Endothelial cell of hepatic sinusoid (primary cell): ENCODE results near the gene ITGB1BP2.
"Not testable (repeated sequence)": the region's sequence is repeated elsewhere in the genome, so short reads cannot be mapped to it uniquely, and the experiment has no call there.

ENCODE experiments used
- in situ Hi-C: cut with HindIII; loops from 2 replicates; pipeline ENCODE4 v1.10.0; 2017; ENCODE audit warnings: low sequenced_read_pairs

Gene ITGB1BP2

DNA sequence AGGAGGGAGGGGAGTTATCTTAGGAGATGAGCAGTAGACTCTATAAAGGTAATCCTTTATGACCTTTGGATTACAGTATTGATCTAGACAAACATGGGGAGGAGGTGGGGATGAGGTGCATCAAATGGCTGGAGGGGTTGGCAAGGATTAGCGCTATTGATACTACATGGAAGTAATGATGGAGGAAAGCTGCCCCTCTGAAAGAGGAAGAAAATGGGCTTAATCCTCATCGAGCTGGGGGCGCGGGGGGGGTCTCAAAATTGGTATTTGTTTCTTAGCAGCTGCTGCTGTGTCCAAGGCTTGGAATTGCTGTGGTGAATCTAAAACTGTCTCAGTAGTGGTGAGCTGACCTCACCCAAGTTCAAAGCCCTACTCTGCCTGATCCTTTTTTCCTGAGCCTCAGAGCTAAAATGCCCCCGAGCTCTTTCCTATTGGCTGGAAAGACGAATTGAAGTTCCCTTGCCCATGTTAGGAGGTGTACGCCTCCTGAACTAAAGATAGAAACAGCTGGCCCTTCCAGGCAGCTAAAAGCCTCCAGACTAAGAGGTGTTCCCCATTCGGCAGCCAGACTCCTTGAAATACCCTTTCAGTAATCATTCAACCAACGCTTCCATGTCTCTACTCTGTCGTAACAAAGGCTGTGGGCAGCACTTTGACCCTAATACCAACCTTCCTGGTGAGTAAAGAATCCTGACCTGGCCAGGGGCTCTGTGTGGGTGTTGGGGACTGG, at the start of gene ITGB1BP2:
Gene ITGB1BP2, plus strand, starts transcription at position 556 of the 730 bp plus-strand sequence. Its CDS starts 57 bp downstream, at position 613.
- in situ Hi-C loops = no loop called here

- in situ Hi-C loops = no loop called here
Observed at GRCh38 chrX:71252221-71252620, 49.3 kb upstream of the ITGB1BP2 start.

GRCh38 chrX:71253253-71254091, 48.1 kb upstream of the ITGB1BP2 start:
- in situ Hi-C loops = no loop called here

GRCh38 chrX:71254092-71254963, 47.2 kb upstream of the ITGB1BP2 start, which contains the start of gene ZMYM3:
ZMYM3 (minus strand) TSS chrX:71254140; CDS start chrX:71253255, 885 bp downstream.
- in situ Hi-C loops = no loop called here

DNA sequence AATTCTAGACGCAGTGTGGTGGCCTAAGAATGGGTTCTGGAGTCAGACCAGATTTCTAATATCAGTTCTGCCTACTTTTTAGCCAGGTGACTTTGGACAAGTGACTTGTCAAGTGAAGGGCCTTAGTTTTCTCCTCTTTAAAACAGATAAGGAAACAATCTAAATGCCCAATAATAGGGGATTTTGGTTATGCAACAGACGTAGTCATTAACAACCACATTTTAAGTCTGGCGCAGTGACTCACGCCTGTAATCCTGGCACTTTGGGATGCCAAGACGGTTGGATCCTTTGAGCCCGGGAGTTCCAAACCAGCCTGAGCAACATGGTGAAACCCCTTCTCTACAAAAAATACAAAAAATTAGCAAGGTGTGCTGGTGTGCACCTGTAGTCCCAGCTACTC, 45.5 kb upstream of the ITGB1BP2 start:
- in situ Hi-C loops = no loop called here

- in situ Hi-C loops = no loop called here
Observed at GRCh38 chrX:71256856-71257255, 44.7 kb upstream of the ITGB1BP2 start.

DNA sequence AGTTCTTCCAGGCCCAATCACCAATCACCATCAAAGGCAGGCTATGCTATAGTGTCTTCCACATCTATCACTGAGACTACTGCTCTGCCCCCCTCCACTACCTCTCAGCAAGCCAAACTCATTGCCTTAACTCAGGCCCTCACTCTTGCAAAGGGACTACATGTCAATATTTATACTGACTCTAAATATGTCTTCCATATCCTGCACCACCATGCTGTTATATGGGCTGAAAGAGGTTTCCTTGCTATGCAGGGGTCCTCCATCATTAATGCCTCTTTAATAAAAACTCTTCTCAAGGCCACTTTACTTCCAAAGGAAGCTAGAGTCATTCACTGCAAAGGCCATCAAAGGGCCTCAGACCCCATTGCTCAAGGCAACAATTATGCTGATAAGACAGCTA, 32.9 kb upstream of the ITGB1BP2 start:
- in situ Hi-C loops = not testable (repeated sequence)

DNA sequence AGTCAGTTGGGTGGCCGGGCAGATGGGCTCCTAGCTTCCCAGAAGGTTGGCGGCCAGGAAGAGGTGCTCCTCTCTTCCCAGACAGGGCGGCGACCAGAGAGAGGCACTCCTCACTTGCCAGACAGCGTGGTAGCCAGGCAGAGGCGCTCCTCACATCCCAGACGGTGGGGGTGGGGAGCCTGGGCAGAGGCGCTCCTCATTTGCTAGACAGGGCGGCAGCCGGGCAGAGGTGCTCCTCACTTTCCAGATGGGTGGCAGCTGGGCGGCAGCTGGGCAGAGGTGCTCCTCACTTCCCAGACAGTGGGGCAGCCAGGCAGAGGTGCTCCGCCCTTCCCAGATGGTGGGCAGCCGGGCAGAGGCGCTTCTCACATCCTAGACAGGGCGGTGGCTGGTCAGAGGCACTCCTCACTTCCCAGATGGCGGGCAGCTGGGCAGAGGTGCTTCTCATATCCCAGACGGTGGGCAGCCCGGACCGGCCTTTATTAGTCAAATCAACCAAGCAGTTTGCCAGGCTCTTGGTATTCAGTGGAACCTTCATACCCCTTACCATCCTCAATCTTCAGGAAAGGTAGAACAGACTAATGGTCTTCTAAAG, 31.7 kb upstream of the ITGB1BP2 start:
- in situ Hi-C loops = no loop called here

DNA sequence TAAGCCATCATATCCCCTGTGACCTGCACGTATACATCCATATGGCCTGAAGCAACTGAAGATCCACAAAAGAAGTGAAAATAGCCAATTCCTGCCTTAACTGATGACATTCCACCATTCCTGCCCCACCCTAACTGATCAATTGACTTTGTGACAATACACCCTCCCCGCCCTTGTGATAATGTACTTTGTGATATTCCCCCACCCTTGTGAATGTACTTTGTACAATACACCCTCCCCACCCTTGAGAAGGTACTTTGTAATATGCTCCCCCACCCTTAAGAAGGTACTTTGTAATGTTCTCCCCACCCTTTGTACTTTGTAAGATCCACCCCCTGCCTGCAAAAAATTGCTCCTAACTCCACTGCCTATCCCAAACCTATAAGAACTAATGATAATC, 29.2 kb upstream of the ITGB1BP2 start:
- in situ Hi-C loops = not testable (repeated sequence)

GRCh38 chrX:71281300-71281699, 20.2 kb upstream of the ITGB1BP2 start:
- in situ Hi-C loops = not testable (repeated sequence)

- in situ Hi-C loops = no loop called here
Observed at GRCh38 chrX:71282514-71283402, 18.8 kb upstream of the ITGB1BP2 start.

DNA sequence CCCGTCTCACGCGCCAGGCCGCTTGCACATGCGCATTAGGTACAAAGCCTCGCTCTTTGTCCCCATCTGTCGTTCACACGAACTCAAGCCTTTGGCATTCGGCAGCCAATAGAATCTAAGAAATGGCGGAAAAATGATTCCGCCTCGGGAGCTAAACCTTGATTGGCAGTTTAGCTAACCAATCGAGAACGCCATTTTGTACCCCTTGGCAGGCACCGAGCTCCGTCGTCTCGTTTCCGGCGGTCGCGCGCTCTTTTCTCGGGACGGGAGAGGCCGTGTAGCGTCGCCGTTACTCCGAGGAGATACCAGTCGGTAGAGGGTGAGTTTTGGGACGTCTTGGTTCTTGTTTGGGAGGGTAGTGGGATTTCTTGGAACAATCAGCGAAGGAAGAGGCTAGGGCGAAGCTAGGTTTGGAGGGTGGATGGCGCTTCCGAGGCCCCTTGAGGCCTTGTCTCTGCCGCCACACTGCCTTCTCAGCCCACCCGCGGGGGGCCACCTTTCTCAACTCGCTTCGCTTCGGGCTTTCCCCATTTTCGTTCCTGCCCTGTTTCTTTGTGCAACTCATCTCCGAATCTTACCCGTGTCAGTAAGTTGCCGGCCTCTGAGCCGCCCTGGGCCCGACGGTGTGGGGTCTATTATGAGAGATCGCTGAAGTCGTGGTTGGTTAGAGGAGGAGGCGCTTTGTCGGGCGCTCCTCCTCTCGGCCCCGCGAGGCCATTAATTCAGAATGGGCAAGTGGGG, 18.0 kb upstream of the ITGB1BP2 start, which contains the start of gene NONO:
Gene NONO, plus strand, starts transcription at position 233 of the 741 bp plus-strand sequence. CDS start 7,003 bp downstream, outside the sequence.
- in situ Hi-C loops = no loop called here

DNA sequence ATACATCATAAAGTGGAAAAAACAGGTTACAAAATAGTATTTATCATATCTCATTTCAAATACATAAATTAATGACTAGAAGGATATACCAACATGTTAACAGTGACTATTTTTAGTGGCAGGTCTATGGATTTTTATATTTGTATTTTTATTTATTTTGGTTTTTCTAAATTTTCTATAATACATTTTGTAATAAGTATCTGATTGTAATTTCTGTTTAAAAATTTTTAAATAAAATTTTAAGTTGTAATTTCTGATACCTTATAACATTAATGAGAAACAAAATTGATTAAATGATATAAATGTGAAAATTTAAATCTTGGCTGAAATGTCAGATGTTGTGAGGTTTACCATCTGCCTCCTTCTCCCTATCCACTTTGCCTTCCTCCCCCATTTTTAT, 15.6 kb upstream of the ITGB1BP2 start:
- in situ Hi-C loops = no loop called here

DNA sequence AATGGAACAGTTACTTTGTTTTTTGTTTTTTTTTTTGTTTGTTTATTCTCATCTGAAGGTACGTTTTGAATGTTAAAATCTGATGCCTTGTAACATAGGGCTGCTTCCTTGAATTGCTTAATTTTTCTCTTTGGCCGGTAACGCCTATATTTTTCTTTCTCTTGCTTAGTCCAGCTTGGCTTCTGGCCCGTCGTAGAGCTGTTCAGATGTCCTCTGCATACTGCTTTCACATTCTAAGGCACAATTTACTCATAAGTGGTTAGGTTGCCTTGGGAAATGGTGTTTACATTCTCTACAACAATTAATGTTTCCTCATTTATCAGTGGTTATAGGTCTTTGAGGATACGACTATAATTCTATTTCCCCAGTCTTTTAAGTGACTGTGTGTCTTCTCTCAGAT, 10.2 kb upstream of the ITGB1BP2 start:
- in situ Hi-C loops = no loop called here

DNA sequence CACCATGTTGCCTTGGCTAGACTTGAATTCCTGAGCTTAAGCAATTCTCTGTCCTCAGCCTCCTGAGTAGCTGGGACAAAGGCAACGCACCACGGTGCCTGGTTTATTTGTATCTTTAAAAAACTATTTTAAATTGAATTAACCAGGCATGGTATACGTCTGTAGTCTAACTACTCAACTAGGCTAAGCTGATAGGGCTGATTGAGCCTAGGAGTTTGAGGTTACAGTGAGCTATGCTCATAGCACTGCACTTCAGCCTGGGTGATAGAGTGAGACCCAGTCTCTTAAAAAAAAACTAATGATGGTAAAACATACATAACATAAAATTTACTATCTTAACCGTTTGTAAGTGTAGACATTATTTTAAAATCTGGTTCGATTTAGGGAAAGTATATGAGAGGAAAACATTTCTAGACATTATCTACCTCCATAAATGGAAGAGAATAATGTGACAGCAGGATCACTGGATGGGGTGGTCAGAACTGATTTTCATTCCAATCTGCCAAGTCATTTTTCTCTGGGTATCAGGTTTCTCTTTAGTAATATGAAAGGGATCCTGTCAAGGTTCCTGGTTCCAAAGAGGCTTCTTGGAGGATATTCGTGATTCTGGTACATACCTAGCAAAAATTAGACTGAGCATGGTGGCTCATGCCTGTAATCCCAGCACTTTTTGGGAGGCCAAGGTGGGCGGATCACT, 8.7 kb upstream of the ITGB1BP2 start:
- in situ Hi-C loops = no loop called here

DNA sequence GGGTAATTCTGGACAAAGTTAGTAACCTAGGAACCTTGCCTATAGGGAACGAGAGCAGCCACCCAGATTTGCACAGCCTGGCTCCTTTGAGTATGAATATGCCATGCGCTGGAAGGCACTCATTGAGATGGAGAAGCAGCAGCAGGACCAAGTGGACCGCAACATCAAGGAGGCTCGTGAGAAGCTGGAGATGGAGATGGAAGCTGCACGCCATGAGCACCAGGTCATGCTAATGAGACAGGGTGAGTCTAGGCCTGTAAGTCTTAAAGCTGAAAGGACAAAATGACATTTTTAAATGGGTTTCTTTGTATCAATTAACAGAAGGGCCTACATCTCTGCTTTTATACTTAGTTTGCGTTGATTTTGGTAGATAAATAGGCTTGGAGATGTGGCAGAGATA, 4.7 kb upstream of the ITGB1BP2 start:
- in situ Hi-C loops = no loop called here

DNA sequence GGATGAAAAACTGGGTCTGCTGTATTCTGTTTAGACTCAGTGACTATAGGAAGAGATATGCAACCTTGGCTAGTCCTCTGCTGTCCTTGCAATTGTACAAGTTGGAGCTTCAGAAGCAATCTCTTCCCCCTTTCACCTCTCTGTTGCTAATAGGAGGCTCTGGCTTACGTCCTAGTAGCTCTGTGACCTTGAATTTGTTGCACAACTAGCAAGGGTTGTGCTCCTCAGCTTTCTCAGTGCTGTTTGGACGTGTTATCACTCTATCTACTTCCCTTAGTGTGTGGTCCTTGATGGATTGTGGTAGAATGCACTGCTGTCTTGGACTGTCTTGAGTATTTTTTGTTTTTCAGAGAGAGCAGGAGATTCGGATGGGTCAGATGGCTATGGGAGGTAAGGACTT, 3.4 kb upstream of the ITGB1BP2 start:
- in situ Hi-C loops = no loop called here

DNA sequence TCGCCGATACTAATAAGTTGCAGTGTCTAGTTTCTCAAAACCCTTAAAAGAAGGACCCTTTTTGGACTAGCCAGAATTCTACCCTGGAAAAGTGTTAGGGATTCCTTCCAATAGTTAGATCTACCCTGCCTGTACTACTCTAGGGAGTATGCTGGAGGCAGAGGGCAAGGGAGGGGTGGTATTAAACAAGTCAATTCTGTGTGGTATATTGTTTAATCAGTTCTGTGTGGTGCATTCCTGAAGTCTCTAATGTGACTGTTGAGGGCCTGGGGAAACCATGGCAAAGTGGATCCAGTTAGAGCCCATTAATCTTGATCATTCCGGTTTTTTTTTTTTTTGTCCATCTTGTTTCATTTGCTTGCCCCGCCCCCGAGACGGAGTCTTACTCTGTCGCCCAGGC, 1.5 kb upstream of the ITGB1BP2 start:
- in situ Hi-C loops = not testable (repeated sequence)
